ENCODE results near the gene ZC3H13. TPM values are rescaled to one million over a fixed set of nuclear protein-coding genes. Genes with fewer than 3 reads are reported as not detected.
A peak's percentile ranks its signal among the peaks of the same experiment; 100 is the strongest.

Gene ZC3H13, protein sequence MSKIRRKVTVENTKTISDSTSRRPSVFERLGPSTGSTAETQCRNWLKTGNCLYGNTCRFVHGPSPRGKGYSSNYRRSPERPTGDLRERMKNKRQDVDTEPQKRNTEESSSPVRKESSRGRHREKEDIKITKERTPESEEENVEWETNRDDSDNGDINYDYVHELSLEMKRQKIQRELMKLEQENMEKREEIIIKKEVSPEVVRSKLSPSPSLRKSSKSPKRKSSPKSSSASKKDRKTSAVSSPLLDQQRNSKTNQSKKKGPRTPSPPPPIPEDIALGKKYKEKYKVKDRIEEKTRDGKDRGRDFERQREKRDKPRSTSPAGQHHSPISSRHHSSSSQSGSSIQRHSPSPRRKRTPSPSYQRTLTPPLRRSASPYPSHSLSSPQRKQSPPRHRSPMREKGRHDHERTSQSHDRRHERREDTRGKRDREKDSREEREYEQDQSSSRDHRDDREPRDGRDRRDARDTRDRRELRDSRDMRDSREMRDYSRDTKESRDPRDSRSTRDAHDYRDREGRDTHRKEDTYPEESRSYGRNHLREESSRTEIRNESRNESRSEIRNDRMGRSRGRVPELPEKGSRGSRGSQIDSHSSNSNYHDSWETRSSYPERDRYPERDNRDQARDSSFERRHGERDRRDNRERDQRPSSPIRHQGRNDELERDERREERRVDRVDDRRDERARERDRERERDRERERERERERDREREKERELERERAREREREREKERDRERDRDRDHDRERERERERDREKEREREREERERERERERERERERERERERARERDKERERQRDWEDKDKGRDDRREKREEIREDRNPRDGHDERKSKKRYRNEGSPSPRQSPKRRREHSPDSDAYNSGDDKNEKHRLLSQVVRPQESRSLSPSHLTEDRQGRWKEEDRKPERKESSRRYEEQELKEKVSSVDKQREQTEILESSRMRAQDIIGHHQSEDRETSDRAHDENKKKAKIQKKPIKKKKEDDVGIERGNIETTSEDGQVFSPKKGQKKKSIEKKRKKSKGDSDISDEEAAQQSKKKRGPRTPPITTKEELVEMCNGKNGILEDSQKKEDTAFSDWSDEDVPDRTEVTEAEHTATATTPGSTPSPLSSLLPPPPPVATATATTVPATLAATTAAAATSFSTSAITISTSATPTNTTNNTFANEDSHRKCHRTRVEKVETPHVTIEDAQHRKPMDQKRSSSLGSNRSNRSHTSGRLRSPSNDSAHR (N-terminal part only)
- total RNA-seq: 10 to 100 TPM; 48.6 to 58.9 TPM
- long read RNA-seq, donor 1, partial matches to known transcripts: 28 of 37 reads
- long read RNA-seq, donor 1, other reads (novel, unspliced or antisense): 9 of 37 reads
- long read RNA-seq, donor 2, partial matches to known transcripts: 73 of 98 reads
- long read RNA-seq, donor 2, other reads (novel, unspliced or antisense): 25 of 98 reads

DNA sequence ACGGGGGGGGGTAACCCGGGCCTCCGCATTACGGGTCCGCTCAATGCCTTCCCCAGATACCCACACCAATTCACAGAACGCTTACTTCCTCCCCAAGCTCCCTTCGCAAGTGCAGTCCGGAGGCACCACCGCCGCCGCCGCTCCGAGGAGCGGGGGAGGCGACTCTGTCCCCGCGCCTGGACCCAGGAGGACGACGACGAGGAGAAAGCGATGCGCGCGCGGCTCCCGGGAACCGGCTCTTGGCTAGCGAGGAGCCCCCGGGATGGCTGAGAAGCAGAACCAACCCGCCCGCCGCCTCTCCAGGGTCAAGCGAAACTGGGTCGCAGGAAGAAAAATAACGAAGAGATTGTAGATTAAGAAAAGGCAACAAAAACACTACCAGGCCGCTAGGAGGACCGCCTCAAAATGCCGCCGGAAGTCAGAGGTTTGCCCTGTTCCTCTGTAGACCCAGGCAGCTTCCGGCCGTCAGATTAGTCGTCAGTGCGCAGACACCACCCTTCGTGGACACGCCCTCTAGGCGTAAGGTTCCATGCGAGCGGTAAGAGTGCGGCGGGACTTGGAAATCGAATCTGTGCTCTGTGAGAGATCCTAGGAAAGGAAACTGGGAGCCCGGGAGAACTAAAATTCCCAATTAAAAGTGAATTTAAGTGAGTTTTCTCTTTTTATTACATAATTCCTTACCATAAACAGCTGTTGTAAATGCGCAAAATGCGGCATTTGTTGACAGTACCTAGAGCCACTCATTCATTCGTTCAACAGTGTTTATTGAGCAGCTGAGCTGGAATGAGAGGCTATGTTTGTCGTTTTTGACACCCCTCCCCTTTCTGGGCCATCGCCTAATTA, at the start of gene ZC3H13:
Gene ZC3H13, minus strand, starts transcription at position 428 of the 843 bp plus-strand sequence. CDS start 7,239 bp downstream, outside the sequence.
- intact Hi-C loops (cut with DNase I): no loop called here
- peak; percentile 97 for DNase-seq (ENCODE audit: low spot score)

DNA sequence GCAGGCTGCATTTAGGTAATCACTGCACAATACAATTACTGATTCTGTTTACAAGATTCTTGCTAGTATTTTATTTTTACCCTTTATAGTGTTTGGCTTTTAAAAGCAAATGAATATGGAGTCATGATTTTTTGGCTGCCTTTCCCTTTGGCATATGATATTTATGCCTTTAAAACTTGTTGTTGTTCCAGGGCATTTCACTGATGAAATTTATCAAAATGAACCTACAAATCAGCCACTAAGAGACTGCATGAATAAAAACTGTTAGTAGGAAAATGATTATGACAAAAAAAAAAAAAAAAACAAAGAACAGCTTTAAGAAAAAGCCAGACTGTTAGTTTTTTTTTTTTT, 49.7 kb upstream of the ZC3H13 start:
- intact Hi-C loops (cut with DNase I): no loop called here

DNA sequence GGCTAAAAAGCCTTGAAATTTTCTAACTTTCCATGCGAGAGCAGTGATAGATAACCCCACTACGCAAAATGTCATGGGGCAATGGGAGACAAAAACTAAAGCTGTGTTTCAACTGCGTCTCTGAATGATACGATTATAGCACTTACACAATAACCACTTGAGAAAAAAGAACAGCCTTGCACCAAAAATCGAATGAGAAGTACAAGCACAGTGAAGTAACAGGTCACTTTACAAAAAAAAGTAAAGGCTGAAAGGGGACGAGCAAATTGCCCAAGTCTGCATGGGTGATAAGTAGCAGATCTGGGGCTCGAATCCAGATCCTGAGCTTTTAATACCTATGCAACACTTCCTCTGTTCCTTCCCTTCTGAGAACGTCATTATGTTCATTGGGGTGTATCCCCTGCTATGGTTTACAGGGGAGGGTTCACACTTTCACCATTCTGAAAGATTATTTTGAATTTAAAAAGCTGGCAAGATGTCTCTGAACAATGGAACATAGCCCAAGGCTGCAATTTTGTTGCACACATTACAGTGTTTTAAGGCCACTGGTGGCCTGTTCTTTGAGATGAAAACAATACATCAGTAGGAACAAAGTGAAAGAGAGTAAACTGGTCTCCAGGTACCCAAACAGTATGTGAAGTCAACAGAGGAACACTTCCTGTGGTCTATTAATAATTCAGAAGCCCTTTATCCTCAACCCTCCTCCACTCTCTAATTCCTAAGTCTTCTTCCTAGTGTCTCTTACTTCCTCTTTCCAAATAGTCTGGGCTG, 49.1 kb upstream of the ZC3H13 start:
- intact Hi-C loops (cut with DNase I): no loop called here
- DNase-seq (ENCODE audit: low spot score): no peak

More for the DNA sequence above, 49.7 kb upstream of the ZC3H13 start:
- DNase-seq (ENCODE audit: low spot score): no peak

DNA sequence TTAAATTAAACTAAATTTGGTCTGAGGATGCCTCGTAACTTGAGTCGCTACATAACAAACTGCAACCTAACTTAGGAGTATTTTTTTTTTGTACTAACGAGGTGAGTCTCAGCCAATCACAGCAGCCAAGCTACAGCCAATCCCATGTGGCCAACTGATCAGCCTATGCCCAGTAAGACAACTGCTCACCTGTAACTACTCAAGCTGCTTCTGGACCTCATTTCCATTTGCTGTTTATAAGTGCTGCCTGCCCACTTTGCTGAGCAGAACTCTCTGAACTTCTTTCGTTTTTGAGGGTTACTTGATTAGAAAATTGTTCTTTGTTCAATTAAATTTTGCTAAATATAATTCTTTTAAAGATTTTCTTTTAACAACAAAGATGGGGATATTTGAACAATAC, 48.5 kb upstream of the ZC3H13 start:
- intact Hi-C loops (cut with DNase I): no loop called here
- no peak for DNase-seq (ENCODE audit: low spot score)

DNA sequence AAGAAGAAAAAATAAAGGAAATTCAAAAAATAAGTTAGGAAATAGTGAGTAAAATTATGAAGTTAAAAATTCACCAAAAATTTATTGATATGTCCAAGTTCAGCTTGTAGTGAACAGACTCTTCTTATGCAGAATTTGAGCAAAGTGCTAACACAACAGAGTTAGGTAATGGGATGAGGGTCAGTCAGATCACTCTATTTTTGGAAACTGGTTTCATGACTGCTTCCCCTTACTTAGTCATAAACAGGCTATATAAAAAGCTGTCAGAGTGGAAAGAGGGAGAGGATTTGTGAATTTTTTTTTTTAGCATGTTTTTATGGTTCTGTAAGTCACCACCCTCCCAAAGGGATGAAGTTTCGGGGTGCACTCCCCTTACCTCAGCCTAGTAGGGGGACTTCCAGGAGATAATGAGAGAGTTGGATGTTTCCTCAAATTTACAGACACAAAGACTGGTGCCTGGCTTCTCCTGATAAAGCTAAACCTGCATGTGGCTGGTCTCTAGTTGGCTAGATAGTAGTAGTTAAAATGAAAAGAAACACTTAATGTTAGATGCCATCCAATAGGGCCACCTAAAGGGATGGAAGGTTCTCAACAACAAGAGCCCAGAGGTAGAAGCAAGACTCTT, 47.8 kb upstream of the ZC3H13 start:
- no peak for DNase-seq (ENCODE audit: low spot score)
- intact Hi-C loops (cut with DNase I): no loop called here

DNA sequence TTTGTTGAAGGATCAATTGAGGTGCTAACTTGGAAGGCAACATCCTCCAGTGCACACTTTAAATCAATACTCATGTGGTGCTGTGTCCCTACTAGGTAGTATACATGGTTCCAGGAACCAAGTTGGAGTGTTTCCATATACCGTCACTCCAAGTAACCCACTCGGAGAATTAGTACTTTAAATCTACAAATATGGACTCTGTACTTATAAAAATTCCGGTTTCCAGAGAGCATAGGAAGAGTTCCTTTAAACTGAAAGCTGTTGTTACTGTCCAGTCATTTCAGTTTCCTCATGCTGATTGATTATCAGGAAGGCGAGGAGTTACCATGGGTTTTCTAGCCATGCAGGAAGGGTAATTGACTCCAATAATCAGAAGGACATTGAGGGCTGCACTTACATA, 45.1 kb upstream of the ZC3H13 start:
- intact Hi-C loops (cut with DNase I): no loop called here

DNA sequence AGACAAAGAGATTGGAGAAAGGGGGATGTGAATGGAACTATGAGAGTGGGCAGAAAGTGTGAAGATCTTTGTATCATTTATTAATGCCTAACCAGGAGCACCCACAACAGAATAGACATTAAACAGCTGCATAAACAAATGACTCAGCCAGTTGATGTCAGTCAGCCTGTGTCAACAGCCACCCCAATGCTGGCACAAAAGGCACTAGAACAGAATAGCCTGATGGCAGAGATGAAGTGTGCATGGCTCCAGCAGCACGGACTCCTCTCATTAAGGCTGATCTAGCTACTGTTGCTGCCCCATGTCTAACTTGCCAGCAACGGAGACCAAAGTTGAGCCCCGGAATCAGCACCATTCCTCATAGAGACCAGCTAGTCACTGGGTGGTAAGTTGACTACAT, 44.5 kb upstream of the ZC3H13 start:
- no peak for DNase-seq (ENCODE audit: low spot score)
- intact Hi-C loops (cut with DNase I): no loop called here

More for the DNA sequence above, 45.1 kb upstream of the ZC3H13 start:
- no peak for DNase-seq (ENCODE audit: low spot score)

DNA sequence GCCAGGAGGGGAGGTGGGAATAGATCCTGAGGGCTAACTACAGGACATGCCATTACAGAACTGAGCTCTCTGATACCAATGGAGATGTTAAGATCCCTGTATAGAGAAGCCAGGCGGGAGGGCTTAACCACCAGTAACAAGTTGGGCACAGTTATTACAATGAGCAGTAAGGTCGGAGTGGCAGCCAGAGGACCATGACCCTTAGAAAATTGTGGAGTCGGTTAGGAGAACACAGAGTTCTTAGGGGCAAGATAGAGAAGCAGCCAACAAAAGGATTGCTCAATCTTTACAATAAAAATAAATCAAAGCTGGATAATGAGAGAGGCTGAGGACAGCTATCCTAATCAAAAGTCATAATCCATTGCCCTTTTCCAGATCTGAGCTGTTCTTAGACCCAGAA, 41.9 kb upstream of the ZC3H13 start:
- intact Hi-C loops (cut with DNase I): no loop called here
- DNase-seq (ENCODE audit: low spot score): no peak

DNA sequence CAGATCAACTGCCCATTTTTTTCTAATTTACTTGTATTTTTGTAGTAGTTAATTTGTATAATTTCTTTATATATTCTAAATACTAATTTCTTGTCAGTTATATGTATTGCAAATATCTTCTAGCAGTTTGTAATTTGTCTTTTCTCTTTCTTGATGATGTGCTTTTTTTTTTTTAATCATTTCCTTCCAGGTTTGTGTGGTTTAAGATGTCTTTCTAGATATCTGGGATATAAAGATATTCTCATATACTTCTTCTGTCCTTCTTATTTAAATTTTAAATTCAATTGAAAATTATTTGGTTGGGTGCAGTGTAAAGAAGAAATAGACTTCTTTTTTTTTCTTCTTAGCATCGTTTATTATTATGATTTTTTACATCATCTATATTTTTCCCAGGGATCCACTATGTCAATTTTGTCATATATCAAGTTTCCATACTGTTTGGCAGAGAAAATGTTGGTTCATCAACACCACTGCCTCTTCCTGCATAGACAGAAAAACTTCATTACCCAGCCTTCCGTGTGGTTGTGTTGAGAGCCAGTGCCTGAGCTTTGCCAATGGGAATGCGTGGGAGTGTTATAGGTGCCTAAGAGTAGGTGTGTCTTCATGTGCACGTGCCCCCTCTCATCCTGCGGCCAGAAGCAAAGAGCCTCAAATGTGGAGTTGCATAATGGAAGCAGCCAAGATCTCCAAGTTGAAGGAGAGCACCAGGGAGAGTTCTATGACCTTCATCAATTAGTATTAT, 36.4 kb upstream of the ZC3H13 start:
- intact Hi-C loops (cut with DNase I): no loop called here
- DNase-seq (ENCODE audit: low spot score): no peak

DNA sequence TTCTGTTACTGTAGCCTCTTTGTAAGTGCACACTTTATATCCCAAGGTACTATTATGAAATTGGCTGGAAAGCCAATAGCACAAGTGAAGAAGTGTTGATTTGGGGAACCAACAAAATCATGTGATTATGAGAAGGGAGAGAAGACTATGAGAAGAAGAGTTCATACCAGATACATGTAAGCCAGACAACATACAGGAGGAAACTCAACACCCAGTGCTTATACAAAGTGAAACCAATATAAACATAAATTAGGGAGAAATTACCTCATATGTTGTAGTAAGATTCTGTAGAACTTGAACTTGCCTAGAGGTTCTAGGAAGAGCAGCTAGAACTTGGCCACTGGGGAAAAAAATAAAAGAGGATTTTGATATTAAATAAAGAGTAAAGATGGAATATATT, 34.9 kb upstream of the ZC3H13 start:
- no peak for DNase-seq (ENCODE audit: low spot score)
- intact Hi-C loops (cut with DNase I): no loop called here

DNA sequence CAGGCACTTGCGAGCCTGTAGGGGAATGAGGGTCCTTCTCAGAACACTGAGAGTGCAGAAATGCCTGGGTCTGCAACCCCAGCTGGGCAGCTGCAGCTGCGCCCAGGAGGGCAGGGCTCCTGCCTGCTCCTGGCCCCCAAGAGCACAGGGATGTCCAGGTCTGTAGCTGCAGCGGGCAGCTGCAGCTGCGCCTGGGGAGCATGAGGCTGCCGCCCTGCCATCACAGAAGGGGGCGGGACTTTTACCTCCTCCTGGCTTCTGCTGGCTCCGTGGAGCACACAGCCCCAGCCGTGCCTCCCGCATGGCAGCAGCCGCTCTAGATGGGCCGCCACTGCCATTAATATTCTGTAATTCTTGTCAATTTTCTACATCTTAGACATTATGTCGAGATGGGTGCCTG, 34.4 kb upstream of the ZC3H13 start:
- intact Hi-C loops (cut with DNase I): no loop called here

DNA sequence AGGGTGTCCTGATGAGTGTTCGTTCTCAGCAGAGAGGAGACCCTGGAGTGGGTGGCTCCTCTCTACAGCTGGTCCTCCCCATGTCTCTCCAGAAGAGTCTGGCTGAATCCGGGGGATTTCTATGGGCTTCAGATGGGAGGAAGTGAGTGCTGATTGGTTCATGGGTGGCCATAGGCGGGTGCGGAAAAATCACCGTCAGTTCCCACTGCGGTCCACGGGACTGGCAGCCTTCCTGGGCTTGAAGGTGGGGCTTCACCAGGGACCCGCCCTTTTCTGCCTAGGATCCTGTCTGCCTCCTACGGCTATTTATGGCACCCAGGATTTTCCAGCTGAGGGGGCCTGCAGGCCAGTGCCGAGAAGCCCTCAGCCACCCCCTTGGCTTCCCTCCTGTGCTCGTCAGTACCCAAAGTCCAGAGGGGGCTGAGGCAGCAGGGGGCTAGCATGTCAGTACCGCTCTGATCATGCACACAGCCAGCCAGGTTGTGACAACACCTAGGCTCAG, 33.9 kb upstream of the ZC3H13 start:
- no peak for DNase-seq (ENCODE audit: low spot score)
- intact Hi-C loops (cut with DNase I): no loop called here

More for the DNA sequence above, 34.4 kb upstream of the ZC3H13 start:
- no peak for DNase-seq (ENCODE audit: low spot score)

DNA sequence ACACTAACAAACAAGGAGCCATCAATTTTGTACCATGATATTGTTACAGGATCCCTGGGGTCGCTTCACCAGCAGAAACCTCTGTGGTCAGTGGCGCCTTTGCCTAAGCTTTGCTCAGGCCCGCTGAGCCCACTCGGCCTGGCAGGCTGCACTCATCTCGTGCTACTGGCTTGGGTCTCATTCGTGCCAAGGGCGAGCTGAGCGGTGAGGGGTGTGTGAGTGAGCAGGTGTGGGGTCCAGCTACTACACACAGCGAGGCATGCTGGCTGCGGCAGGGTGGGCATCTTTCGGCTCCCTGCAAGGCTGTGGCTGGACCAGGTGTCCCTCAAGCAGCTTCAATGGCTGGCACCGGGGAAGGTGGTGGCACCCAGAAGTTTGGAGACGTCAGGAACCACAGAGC, 33.2 kb upstream of the ZC3H13 start:
- DNase-seq (ENCODE audit: low spot score): no peak
- intact Hi-C loops (cut with DNase I): no loop called here

DNA sequence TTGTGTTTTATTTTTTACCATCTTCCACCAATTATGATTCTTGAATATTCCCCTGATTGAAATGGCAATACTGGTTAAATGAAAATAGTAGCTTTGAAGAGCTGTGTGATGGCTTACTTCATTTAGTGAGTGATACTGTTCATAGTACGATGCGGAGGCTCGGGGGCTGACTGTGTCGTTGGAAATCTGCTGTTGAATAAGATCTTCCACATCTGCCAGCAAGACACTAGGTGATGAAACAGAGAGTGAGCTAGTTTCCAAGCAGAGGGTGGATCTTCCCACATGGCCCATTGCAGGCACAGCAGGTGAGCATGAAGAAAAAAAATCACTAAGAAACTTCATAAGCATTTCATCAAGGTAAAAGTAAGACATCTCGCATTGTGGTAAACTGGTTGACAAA, 29.8 kb upstream of the ZC3H13 start:
- intact Hi-C loops (cut with DNase I): loop anchor here in 1 of 2 donors (2.0 kb wide), 1 partner anchor 38 kb away; no protein-coding TSS in a partner anchor
- no peak for DNase-seq (ENCODE audit: low spot score)

DNA sequence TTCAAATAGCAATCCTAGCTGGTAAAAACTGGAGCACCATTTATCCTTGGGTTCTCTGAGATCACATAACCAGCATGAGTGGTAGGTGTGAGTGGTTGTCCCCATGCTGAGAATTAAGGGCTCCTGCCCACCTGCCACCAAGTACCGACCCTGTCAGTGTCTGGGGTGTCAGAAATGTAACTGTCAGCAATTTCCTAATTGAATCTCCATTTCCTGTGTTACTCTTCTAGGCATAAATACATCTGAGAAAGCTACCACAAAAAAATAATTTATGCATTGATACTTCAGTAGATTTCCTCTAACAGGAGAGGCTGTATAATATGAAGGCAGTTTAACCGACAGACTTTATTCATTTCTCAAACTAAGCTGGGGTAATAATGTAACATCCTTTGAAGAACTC, 27.2 kb upstream of the ZC3H13 start:
- no peak for DNase-seq (ENCODE audit: low spot score)
- intact Hi-C loops (cut with DNase I): no loop called here

DNA sequence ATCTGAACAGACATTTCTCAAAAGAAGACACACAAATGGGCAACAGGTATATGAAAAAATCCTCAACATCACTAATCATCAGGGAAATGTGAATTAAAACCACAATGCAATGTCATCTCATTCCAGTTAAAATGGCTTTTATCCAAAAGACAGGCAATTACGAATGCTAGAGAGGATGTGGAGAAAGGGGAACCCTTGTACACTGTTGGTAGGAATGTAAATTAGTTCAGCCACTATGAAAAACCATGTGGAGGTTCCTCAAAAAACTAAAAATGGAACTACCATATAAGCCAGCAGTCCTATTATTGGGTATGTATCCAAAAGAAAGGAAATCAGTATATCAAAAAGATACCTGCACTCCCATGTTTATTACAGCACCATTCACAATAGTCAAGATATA, 24.7 kb upstream of the ZC3H13 start:
- intact Hi-C loops (cut with DNase I): no loop called here
- DNase-seq (ENCODE audit: low spot score): no peak

DNA sequence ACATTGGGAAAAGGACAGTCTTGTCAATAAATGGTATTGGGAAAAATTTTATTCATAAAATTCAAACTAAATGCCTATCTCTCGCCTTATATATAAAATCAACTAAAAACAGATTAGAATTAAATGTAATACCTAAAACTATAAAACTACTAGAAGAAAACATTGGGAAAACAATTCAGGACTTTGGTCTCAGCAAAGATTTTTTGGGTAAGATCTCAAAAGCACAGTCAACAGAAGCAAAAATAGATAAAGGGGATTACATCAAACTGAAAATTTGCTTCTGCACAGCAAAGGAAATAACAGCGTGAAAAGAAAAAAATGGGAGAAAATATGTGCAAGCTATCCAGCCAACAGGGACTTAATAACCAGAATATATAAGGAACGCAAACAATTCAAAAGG, 24.3 kb upstream of the ZC3H13 start:
- intact Hi-C loops (cut with DNase I): no loop called here
- DNase-seq (ENCODE audit: low spot score): no peak

All from posterior vena cava (tissue), 2 donors.